ENCODE measurements around the gene NREP.

- TF ChIP-seq GATA3 (IDR thresholded peaks at IDR 0.05; ENCODE audit: low read depth, low read length), result no peak
- no peak for TF ChIP-seq GATA2 (IDR thresholded peaks at IDR 0.05; ENCODE audit: low read depth, low read length)
These were observed 11.8 kb downstream of the NREP start for GRCh38 chr5:111745075-111745739.
